HepG2 (cell line): ENCODE results near the gene EIF1. TPM values are rescaled to one million over a fixed set of nuclear protein-coding genes. Genes with fewer than 3 reads are reported as not detected.

Experiments
- BCL3 ChIP-seq: sonication (generic); formaldehyde crosslinking; IDR thresholded peaks from 2 replicates; pipeline ENCODE4 v1.5.1; 2020; ENCODE audit warnings: mild to moderate bottlenecking, missing genetic modification reagents, moderate library complexity
- ELF3 ChIP-seq: IDR thresholded peaks from 2 replicates; pipeline ENCODE4 v1.6.1; 2016; ENCODE audit warnings: missing genetic modification reagents, missing compliant biosample characterization
- FOXP1 ChIP-seq, 2 experiments: fragments of 450-650 bp in 1 of 2; IDR thresholded peaks; 2 replicates each; pipeline ENCODE4 v1.6.1; 2017 to 2018; ENCODE audit warnings: antibody characterized with exemption in 1 of 2
- NFKBIZ ChIP-seq: IDR thresholded peaks from 2 replicates; pipeline ENCODE4 v1.6.1; 2018; ENCODE audit warnings: missing genetic modification reagents, missing compliant biosample characterization
- NKX3-1 ChIP-seq: sonication (generic); formaldehyde crosslinking; IDR thresholded peaks from 2 replicates; pipeline ENCODE4 v1.5.0; 2020; ENCODE audit warnings: missing genetic modification reagents
- NR3C1 ChIP-seq: sonication (generic); formaldehyde crosslinking; IDR thresholded peaks from 2 replicates; pipeline ENCODE4 v1.4.0; 2020; ENCODE audit warnings: missing genetic modification reagents
- SOX13 ChIP-seq, 3 experiments: fragments of 450-650 bp in 1 of 3; sonication (generic) in 1 of 3; formaldehyde crosslinking in 1 of 3; IDR thresholded peaks in 2 of 3; conservative IDR thresholded peaks in 1 of 3; 2 replicates each; pipeline versions ENCODE4 v1.5.0 to v1.6.1; 2016 to 2020; ENCODE audit warnings: antibody characterized with exemption in 1 of 3, mild to moderate bottlenecking in 1 of 3, missing compliant biosample characterization in 1 of 3, missing genetic modification reagents in 1 of 3, moderate library complexity in 1 of 3
- TARDBP ChIP-seq: sonication (generic); formaldehyde crosslinking; IDR thresholded peaks from 2 replicates; pipeline ENCODE4 v1.8.0; 2022; ENCODE audit warnings: mild to moderate bottlenecking, missing genetic modification reagents
- ZNF142 ChIP-seq: sonication (generic); formaldehyde crosslinking; IDR thresholded peaks from 2 replicates; pipeline ENCODE4 v1.4.0; 2020; ENCODE audit warnings: missing genetic modification reagents
- ZNF574 ChIP-seq: sonication (generic); formaldehyde crosslinking; IDR thresholded peaks from 2 replicates; pipeline ENCODE4 v1.4.0; 2020; ENCODE audit warnings: missing genetic modification reagents
- polyA plus RNA-seq, 8 experiments: library from polyadenylated mRNA; depleted of rRNA in 3 of 8; stranded (reverse) in 7 of 8; unstranded in 1 of 8; fragments of >200 nt; fragmentation: Illumina TruSeq in 4 of 8; extraction: Trizol in 4 of 8; gene quantifications; 2 replicates each; pipeline versions ENCODE4 v1.2.1 to v1.2.3, GENCODE V29; 2011 to 2016; ENCODE audit warnings: low read depth in 4 of 8, missing spikeins in 1 of 8, mixed read lengths in 1 of 8; ENCODE audit not compliant: insufficient read depth in 1 of 8
- total RNA-seq, 5 experiments: library from RNA; depleted of rRNA; stranded (reverse); fragments of >200 nt; fragmentation: Illumina TruSeq; extraction: Trizol; gene quantifications; 2 replicates each; pipeline ENCODE4 v1.2.3, GENCODE V29; 2016; ENCODE audit warnings: low read depth in 1 of 5
- TF ChIP-seq, protein P1 (sequence below), 2 experiments: IDR thresholded peaks; 2 replicates each; pipeline ENCODE4 v1.6.1; 2011 to 2012; ENCODE audit warnings: low read length in 2 of 2, borderline replicate concordance in 1 of 2, low read depth in 1 of 2, mild to moderate bottlenecking in 1 of 2, moderate library complexity in 1 of 2

EIF1 gene
- total and polyA plus RNA-seq, 2 of the 13 experiments (the other 11 are each of a cell fraction or from before 2014, with no cell fraction given), result 147 to 517 TPM

- TF ChIP-seq TARDBP, result peak; percentile 20; the same call in 1 of the 2 replicates
- 0 out of 2 replicates have a peak, but pooled peaks have one; percentile 44 for TF ChIP-seq ZNF142 (CRISPR knock-in tag)
- TF ChIP-seq ELF3, result peak; percentile 42
- TF ChIP-seq ZNF574 (CRISPR knock-in tag), result 0 out of 2 replicates have a peak, but pooled peaks have one; percentile 6
- no peak for TF ChIP-seq SOX13 (IDR thresholded peaks at IDR 0.05)
- TF ChIP-seq SOX13 (CRISPR knock-in tag; conservative IDR thresholded peaks at IDR 0.05 in 1 of 2, IDR thresholded peaks at IDR 0.05 in 1 of 2), result peak in 1 of 2 experiments; percentile 3; a peak in 1 of 4 replicates
- peak; percentile 22; the same call in 1 of the 2 replicates for TF ChIP-seq NFKBIZ
- no peak for TF ChIP-seq NR3C1
- no peak for TF ChIP-seq FOXP1 (IDR thresholded peaks at IDR 0.05)
- peak; percentile 28; the same call in 1 of the 2 replicates for TF ChIP-seq FOXP1 (CRISPR knock-in tag; IDR thresholded peaks at IDR 0.05)
- 0 out of 2 replicates have a peak, but pooled peaks have one; percentile 13 for TF ChIP-seq NKX3-1
- TF ChIP-seq BCL3 (CRISPR knock-in tag), result no peak
- TF ChIP-seq, protein P1, sequence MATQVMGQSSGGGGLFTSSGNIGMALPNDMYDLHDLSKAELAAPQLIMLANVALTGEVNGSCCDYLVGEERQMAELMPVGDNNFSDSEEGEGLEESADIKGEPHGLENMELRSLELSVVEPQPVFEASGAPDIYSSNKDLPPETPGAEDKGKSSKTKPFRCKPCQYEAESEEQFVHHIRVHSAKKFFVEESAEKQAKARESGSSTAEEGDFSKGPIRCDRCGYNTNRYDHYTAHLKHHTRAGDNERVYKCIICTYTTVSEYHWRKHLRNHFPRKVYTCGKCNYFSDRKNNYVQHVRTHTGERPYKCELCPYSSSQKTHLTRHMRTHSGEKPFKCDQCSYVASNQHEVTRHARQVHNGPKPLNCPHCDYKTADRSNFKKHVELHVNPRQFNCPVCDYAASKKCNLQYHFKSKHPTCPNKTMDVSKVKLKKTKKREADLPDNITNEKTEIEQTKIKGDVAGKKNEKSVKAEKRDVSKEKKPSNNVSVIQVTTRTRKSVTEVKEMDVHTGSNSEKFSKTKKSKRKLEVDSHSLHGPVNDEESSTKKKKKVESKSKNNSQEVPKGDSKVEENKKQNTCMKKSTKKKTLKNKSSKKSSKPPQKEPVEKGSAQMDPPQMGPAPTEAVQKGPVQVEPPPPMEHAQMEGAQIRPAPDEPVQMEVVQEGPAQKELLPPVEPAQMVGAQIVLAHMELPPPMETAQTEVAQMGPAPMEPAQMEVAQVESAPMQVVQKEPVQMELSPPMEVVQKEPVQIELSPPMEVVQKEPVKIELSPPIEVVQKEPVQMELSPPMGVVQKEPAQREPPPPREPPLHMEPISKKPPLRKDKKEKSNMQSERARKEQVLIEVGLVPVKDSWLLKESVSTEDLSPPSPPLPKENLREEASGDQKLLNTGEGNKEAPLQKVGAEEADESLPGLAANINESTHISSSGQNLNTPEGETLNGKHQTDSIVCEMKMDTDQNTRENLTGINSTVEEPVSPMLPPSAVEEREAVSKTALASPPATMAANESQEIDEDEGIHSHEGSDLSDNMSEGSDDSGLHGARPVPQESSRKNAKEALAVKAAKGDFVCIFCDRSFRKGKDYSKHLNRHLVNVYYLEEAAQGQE (IDR thresholded peaks at IDR 0.05; ENCODE audit: borderline replicate concordance in 1 of 2, low read depth in 1 of 2, low read length in 2 of 2), result no peak
These were observed 651 bp upstream of the EIF1 start (continued) for GRCh38 chr17:41687828-41688640.
